Eye (tissue), 1 donor: ENCODE data around the gene JPH4.
"Not testable (repeated sequence)": the region's sequence is repeated elsewhere in the genome, so short reads cannot be mapped to it uniquely, and the experiment has no call there.

ENCODE experiments used
- DNase-seq: peaks from one replicate; pipeline ENCODE4 v3.0.0-alpha.2; 2015

JPH4 gene

GRCh38 chr14:23608454-23608853 lies 29.9 kb upstream of the JPH4 start:
- DNase-seq: no peak

DNA sequence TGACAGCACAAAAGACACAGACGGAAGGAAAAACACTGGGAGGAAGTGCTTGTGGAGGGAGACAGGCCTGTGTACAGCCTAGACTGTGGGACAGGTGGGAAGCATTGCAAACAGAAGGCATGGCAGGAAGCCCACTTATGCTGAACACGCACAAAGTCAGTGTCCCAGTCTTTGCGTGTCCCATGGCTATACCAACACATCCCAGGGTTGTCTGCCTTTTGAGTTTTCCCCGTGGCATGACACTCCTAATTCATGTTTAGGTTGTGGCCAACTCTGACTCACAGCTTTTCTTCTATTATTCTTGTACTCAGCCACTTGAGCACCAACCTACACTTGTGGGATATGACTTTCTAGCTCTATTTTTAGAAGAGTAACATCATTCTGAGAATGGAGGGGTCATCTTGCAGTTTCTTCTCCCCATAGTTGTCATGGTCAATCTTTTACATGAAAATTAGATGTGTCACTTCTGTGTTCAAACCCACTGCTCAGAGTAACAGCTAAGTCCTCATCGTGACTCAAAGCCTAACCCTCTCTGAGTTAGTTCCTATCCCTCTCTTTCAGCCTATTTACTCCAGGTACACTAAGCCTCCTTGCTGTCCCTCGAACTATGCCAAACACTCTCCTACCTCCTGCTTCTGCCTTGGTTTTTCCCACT lies 27.5 kb upstream of the JPH4 start:
- DNase-seq: no peak

- no peak for DNase-seq
These were observed 26.1 kb upstream of the JPH4 start for GRCh38 chr14:23604675-23605170.

DNA sequence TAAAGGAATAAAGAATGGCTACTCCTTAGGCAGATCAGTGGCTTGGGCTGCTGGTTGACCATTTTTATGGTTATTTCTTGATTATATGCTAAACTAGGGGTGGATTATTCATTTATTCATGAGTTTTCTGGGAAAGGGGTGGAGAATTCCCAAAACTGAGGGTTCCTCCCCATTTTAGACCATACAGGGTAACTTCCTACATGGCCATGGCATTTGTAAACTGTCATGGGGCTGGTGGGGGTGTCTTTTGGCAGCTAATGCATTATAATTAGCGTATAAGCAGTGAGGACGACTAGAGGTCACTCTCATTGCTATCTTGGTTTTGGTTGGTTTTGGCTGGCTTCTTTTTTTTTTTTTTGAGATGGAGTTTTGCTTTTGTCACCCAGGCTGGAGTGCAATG lies 25.6 kb upstream of the JPH4 start:
- DNase-seq: no peak

GRCh38 chr14:23603103-23603502 lies 24.5 kb upstream of the JPH4 start:
- no peak for DNase-seq

- no peak for DNase-seq
These were observed 23.8 kb upstream of the JPH4 start for GRCh38 chr14:23602181-23603095.

- DNase-seq: no peak
These were observed 23.2 kb upstream of the JPH4 start for GRCh38 chr14:23601845-23602180.

DNA sequence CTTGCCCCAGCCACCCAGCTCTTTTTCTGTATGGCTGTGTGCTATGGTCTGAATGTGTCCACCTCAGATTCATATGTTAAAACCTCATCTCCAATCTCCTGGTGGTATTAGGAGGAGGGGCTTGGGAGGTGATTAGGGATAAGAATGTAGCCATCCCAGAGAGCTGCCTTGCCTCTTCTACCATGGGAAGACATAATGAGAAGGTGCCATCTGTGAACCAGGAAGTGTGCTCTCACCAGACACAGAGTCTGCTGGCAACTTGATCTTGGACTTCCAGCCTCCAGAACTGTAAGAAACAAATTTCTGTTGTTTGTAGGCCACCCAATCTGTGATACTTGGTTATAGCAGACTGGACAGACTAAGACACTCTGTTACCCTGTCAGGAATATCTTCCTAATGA lies 22.8 kb upstream of the JPH4 start:
- no peak for DNase-seq

GRCh38 chr14:23600806-23601205 lies 22.2 kb upstream of the JPH4 start:
- no peak for DNase-seq

DNA sequence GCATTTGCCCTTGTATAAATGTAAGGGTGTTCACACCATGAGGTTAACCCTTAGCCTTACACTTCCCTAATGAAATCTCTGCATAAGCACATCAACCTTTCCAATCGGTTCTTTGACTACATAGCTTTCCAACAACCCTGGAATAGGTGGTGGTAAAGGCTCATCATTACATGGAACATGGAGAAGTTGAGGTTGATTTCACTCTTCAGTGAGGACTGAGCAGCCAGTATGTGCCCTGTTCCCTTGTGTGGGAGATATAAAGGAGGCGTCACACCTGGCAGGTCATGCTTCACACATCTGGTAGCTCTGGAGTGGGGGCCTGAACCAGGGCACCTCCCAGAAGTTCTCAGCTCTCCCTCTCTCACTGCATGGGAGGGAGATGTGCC lies 21.7 kb upstream of the JPH4 start:
- DNase-seq: no peak

DNA sequence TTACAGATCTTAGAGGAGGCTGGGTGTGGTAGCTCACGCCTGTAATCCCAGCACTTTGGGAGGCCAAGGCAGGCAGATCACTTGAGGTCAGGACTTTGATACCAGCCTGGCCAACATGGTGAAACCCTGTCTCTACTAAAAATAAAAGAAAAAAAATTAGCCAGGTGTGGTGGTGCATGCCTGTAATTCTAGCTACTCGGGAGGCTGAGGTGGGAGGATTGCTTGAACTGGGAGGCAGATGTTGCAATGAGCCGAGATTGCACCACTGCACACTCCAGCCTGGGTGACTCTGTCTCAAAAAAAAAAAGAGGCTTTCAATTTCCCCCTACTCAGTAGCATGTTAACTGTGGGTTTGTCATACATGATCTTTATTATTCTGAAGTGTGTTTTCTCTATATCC lies 15.6 kb upstream of the JPH4 start:
- DNase-seq: not testable (repeated sequence)

- no peak for DNase-seq
These were observed 11.6 kb upstream of the JPH4 start for GRCh38 chr14:23590198-23590597.

DNA sequence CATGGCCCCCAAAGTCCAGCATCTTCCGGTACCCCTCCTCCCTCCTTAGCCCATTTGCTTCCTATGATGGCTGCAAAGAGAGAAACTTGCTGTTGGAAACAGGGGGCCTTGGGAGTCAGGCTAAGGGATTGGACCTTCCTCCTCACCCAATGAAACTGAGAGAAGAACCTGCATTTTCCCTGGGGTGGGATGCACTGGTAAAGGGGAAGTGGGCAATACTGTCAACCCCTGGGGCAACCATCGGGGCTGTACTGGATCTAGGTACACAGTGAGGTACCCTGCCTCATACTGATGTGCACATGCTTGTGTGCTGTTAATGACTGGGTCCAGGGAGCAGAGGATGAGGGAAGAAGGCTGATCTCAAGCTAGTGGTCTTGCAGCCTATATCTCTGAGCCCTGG lies 11.0 kb upstream of the JPH4 start:
- DNase-seq: no peak

GRCh38 chr14:23588884-23589598 lies 10.5 kb upstream of the JPH4 start:
- peak; percentile 95 for DNase-seq

DNA sequence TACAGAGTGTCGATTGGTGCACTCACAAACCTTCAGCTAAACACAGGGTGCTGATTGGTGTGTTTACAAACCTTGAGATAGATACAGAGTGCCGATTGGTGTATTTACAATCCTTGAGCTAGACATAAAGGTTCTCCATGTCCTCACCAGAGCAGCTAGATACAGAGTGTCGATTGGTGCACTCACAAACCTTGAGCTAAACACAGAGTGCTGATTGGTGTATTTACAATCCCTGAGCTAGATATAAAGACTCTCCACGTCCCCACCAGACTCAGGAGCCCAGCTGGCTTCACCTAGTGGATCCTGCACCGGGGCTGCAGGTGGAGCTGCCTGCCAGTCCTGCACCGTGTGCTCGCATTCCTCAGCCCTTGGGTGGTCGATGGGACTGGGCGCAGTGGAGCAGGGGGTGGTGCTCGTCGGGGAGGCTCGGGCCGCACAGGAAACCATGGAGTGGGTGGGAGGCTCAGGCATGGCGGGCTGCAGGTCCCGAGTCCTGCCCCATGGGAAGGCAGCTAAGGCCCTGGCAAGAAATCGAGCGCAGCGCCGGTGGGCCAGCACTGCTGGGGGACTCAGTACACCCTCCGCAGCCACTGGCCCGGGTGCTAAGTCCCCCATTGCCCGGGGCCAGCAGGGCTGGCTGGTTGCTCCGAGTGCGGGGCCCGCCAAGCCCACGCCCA lies 6.1 kb upstream of the JPH4 start:
- not testable (repeated sequence) for DNase-seq

GRCh38 chr14:23583761-23584526 lies 5.4 kb upstream of the JPH4 start:
- not testable (repeated sequence) for DNase-seq

DNA sequence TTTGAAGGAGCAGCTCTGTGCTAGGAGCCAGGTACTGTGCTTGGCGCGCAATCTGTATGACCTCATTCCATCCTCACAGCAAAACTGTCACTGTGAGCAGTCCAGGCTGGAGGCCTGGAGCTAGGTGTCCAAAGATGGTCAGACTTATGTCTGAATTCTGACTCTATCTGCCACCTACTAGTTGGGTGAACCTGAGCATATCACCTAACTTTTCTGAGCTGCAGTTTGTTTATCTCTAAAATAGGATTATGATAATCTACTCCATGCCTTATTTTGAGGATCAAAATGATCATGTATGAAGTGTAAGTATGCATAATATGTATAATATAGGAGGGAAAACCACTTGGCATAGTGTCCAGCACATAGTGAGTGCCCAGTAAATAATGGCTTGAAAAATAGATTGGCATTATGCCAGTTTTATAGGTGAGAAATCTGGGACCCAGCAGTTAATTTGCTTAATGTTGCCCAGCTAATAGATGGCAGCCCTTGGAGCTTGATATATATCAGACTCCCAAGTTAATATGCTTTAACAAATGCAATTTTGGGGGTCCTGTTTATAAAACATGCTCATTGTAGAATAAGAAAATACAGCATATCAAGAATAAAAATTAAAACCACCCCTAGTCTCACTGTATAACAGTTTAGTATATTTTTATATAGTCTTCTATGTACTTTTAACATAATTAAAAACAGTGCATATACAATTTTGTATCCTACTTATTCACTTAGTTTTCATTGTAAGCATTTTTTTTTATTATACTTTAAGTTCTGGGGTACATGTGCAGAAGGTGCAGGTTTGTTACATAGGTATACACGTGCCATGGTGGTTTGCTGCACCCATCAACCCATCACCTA lies 4.5 kb upstream of the JPH4 start:
- DNase-seq: no peak

DNA sequence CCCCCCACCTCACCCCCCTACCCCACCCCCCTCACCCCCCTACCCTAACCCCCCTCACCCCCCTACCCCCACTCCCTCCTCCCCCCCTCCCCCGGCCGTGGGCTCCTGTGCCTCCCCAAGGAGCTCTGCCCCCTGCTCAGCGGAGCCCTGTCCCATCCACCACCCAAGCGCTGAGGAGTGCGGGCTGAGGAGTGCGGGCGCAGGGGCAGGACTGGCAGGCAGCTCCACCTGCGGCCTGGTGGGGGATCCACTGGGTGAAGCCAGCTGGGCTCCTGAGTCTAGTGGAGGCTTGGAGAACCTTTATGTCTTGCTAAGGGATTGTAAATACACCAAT lies 2.3 kb upstream of the JPH4 start:
- no peak for DNase-seq

DNA sequence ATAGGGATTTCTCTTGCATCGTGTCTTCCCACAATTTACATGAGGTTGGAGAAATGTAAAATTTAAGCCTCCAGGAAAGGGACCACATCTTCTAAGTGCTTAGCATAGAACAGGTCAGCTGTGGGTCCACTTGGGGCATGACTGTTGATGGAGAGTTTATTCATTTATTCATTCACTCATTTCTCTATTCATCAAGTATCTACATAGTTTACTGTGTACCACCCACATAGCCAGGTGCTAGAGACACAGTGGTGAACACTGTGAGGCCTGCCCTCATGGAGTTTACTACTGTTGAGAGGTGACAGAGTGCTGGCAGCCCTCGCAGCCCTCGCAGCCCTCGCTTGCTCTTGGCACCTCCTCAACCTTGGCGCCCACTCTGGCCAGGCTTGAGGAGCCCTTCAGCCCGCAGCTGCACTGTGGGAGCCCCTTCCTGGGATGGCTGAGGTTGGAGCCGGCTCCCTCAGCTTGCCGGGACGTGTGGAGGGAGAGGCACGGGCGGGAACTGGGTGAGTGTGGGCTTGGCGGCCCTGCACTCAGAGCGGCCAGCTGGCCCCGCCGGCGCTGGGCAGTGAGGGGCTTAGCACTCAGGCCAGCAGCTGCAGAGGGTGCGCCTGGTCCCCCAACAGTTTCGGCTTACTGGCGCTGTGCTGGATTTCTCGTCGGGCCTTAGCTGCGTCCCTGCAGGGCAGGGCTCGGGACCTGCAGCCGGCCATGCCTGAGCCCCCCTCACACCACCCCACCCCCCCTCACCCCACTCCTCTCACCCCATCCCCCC lies 1.7 kb upstream of the JPH4 start:
- no peak for DNase-seq

DNA sequence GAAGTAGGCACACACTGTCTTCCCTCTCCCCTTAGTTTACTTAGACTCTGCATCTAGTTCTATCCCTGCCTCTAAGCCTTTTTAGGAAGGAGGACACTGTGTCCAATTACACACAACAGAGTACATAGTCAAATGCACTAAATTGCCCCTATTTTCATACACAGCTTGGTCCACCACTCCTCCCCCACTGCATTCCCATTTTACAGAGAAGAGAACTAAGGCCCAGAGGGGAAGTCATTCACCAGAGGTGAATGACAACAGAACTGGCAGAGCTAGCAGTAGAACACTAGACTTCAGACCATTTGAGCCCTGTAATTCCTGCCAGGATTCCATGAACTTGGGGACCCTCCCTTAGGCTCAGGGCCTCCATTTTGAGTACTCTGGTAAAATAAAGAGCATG lies 1.1 kb upstream of the JPH4 start:
- no peak for DNase-seq

DNA sequence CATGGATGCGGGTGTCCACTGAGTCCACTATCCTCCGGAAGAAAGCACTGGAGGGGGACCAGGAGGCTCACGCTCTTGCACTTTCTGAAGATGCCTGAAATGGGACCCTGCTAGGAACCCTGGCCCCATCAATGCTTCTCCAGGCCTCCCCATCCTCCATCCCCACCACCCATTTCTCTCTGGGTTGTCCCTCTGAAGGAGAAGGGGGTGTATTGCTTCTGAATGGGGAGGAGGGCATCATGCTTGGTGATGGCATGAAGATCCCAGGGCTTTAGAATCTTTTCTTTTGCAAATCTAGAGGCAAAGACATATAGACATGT lies 681 bp upstream of the JPH4 start:
- no peak for DNase-seq
